GM21825 (cell line): ENCODE measurements around the gene USE1.

Experiments used
- ATAC-seq: cut with Tn5 transposase; IDR thresholded peaks from one replicate; pipeline ENCODE4 v1.9.1; 2021; ENCODE audit warnings: mild to moderate bottlenecking, moderate library complexity; ENCODE audit not compliant: unreplicated experiment

The USE1 gene

GRCh38 chr19:17205237-17206140, 9.7 kb upstream of the USE1 start:
- ATAC-seq, result no peak

DNA sequence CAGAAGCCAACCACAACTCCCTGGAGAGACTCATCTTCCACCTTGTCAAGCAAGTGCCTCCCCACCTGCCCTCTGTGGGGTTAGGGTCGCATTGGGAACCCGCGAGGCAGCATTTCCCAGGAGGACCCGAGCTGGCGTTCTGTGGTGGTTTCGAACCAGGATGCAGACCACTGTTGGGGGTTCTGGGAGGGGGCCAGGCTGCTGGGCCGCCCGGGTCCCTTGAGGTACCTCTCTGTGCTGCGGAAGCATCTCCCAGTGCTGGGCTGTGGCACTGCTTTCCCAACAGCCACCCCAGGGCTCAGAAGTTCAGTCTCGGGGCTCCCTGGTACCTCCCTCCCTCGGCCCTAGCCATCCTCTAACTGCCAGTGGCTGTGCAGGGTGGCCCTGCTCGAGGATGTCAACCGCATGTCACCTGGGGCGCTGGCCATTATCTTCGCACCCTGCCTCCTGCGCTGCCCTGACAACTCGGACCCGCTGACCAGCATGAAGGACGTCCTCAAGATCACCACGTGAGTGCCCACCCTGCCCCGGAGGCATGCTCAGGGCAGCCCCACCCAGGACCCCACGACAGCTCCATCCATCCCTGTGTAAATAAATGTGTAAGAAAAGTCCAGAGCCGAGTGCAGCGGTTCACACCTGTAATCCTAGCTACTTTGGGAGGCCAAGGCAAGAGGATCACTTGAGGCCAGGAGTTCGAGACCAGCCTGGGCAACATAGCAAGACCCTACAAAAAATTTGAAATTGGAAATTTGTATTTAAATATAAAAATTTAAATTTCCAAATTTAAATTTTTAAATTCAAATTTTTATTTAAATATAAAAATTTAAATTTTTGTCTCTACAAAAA, 8.2 kb upstream of the USE1 start:
- ATAC-seq, result no peak

DNA sequence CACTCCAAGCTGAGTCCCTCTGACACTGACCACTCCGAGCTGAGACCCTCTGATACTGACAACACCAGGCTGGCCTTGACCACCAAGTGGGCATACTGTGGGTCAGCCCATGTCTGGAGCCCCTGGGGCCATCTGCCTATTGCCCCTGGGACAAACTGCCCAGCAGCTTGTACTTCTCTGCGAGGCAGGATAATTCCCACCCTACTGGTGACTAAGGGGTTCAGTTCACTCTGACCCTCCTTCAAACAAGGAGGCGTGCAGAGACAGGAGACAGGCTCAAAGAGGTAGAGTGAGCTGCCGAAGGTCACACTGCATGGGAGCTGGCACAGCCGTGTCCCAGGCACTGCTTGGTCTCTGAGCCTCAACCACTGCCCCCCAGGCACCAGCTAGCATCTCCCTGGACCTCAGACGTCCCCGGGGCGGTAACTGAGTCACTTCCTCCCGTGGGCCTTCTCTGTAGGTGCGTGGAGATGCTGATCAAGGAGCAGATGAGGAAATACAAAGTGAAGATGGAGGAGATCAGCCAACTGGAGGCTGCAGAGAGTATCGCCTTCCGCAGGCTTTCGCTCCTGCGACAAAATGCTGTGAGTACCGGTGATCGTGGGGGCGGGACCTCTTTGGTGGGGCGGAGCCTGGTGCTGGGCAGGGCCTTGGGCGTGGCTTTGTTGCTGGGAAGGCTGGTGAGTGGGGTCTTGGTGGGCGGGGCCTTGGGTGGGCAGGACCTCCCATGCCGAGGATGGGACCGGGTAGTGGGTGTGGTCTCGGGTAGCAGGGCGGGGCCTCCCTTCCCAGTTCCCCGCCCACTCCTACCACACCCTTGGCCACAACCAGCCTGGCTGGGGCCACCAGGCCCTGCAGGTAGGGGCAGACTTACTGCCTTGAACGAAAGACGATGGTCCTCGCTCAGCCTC, 5.8 kb upstream of the USE1 start:
- ATAC-seq, result no peak

DNA sequence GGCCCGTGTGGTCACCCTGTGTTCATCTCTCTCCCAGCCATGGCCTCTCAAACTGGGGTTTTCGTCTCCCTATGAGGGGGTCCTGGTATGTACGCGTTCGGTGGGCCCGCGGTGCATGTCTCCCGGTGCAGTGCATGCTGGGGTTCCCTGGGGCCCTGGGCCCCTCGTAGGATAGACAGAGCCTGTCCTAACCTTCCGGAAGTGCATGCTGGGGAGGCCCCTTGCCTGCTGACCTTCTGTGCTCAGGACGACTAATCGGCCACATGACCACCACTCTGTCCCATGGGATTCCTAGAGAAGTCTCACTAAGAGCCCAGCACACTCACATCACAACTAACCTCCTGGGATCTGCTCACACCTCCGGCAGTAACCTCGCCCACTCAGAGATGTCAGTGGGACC, 4.9 kb upstream of the USE1 start:
- no peak for ATAC-seq

DNA sequence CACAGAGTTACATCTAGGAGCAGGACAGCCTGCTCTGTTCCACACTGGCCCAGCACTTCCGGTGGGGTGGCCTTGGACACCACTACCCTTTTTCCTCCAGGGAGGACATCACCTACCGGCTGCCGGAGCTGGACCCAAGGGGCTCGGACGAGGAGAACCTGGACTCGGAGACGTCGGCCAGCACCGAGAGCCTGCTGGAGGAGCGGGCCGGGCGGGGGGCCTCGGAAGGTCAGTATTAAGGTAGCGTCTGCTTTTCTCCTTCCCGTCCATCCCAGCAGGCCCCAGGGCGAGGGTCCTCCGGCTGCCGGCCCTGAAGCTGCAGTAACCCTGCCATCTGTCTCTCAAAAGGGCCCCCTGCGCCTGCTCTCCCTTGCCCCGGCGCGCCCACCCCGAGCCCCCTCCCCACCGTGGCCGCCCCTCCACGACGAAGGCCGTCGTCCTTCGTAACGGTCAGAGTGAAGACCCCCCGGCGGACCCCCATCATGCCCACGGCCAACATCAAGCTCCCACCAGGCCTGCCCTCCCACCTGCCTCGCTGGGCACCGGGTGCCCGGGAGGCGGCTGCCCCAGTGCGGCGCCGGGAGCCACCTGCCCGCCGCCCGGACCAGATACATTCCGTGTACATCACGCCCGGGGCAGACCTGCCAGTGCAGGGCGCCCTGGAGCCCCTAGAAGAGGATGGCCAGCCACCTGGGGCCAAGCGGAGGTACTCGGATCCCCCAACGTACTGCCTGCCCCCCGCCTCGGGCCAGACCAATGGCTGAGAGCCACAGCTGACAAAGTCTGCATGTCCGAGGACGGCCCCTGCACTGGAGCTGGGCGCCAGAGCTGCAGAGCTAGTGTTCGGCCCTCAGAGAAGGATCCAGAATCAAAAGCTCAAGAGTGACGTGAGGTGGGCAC, 3.4 kb upstream of the USE1 start:
- ATAC-seq, result no peak

- no peak for ATAC-seq
These were observed 1.8 kb upstream of the USE1 start for GRCh38 chr19:17213334-17213733.

GRCh38 chr19:17214508-17215126, 540 bp upstream of the USE1 start:
- ATAC-seq, result no peak

DNA sequence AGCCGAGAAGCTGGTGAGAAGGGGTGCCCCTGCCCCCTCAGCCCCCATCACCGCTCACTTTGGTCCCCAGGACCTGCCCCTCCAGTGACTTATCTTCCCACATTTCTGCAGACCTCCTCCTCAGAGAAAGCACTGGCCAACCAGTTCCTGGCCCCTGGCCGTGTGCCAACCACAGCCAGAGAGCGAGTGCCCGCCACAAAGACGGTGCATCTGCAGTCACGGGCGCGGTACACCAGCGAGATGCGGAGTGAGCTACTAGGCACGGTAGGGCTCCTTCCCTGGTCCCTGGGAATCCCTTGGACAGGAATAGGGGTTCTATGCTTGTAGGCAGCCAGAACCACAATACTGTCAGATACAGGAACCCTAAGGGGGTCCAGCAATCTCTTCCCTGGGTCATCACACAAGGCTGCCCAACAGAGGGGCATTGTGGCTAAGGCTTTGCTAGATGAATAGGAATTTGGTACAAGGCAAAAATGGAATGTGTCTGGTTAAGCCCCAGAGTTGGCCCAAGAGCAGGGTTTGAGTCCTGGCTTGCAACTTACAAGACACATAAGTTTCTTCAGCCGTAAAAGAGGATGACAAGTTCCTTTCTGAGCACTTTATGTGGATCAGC, 1.0 kb downstream of the USE1 start:
- no peak for ATAC-seq

GRCh38 chr19:17219286-17219685, 4.1 kb downstream of the USE1 start:
- no peak for ATAC-seq

- no peak for ATAC-seq
These were observed 5.1 kb downstream of the USE1 start for GRCh38 chr19:17220207-17220758.

GRCh38 chr19:17225053-17225452, 9.9 kb downstream of the USE1 start:
- ATAC-seq, result no peak

DNA sequence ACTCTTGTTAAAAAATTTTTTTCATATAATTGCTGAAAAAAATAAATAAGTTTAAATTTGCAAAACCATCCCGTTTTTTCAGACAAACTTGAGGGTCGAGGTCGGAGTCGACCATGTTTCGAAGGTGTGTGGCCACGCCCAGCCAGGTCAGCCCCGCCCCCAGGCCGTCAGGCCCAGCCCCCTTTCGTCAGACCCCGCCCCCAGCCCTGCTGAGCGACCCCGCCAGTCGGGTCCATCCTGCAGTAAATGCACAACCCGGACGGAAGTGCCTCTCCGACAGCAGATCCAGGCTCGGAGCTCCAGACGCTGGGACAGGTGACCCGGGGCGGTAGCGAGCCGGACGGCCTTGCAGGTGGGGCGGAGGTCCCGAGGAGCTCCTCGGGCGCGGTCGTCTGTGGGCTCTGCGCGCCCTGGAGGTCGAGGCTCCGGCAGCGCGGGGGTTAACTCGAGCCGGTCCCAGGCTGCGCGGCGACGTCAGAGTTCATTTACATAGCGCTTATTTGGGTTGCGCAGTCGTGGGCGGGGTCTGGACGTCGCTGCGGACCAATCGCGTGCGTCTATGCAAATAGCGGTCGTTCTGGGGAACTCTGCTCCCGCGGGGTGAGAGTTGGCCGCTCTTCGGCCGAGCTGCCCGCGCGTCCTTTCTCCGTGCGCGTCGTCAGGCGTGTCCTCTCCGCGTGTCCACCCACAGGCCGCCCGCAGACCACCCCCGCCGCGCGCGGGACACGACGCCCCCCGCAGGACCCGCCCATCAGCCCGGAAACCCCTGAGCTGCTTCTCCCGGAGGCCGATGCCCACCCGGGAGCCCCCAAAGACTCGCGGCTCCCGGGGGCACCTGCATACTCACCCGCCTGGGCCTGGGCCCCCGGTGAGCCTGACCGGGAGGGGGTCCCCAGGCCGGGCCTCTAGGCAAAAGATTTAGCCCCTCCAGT, 11.1 kb downstream of the USE1 start, which contains the start of gene OCEL1:
Gene OCEL1 (plus strand): TSS at position 225 of the 932 bp plus-strand sequence. CDS start 22 bp downstream, at position 247.
- peak; percentile 82 for ATAC-seq

- no peak for ATAC-seq
These were observed 12.7 kb downstream of the USE1 start for GRCh38 chr19:17227798-17228367.

DNA sequence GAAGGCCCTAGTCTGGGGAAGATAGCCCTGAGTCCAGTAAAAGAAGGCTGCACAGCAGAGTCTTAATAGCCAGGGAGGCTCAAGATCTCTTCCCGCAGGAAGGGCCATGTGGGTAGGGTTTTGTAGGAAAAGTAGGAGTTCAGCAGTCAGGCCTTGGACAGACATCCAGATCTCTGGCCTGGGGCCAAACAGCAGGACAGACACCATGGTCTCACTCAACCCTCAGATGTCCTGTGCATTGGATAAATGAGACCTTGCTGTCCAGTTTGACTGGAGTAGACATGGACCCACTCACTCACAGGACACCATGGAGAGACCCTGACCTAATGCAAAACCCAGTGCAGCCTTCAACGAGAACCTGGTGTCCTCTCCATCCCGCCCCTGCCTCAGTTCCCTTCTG, 14.7 kb downstream of the USE1 start:
- ATAC-seq, result no peak

GRCh38 chr19:17232258-17232657, 17.1 kb downstream of the USE1 start:
- ATAC-seq, result no peak

DNA sequence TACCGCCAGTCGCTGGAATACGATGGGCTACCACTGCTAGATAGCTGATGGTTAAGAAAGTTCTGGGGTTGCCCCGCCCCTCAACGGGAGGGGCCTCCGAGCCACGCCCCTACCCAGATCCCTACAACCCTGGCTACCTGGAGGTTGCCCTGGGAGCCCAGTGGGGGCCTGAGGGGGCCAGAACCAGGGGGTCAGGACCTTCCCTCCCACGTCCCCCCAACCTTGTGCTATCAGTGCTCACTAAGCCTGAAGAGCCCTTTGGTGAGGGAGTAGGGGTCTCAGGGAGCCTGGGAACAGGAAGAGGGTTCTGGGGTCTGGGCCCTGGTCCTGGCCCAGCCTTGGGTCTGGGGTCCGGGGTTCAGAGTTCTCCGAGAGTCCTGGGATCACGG, 19.7 kb downstream of the USE1 start:
- peak; percentile 30 for ATAC-seq

DNA sequence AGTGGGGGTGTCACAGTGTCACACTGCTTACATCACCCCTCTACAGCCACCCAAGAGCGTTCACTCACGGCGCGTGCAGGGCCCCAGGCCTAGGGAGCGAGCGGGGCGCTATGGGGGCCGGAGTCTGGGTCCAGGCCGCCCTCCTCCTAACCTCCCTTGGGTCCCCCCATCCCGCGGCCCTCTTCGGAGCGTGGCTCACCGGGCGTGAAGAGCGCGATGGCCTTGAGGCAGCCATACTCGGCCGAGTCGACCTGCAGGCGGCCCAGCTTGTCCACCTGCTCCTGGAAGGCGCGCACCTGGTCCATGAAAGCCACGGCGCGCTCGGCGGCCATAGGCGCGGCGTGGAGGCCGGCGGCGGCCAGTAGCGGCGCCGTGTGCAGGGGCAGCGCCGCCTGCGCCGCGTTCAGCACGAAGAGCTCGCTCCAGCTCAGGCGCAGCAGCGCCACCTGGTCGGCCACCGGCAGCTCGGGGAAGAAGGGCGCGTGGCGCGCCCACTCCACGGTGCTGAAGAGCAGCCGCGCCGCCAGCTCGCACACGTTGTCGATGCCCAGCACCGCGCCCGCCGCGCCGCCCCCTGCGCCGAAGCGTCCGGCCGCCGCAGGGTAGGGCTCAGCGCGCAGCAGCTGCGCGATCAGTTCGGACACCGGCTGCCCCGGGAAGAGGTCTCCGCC, 20.3 kb downstream of the USE1 start:
- ATAC-seq, result peak; percentile 62
